Astrocyte of the spinal cord (primary cell): ENCODE measurements around the gene EDN2.

ENCODE experiments used
- DNase-seq: peaks from one replicate; pipeline ENCODE4 v3.0.0; 2011; ENCODE audit warnings: low read depth, low spot score
- H3K4me3 ChIP-seq: 2 replicates; pipeline ENCODE4 v1.5.1; 2011; ENCODE audit warnings: low read depth, mild to moderate bottlenecking, low read length, moderate library complexity
- CTCF ChIP-seq: IDR thresholded peaks from 2 replicates; pipeline ENCODE4 v1.5.1; 2012; ENCODE audit warnings: low read depth, mild to moderate bottlenecking, low read length, inconsistent platforms
- in situ Hi-C: cut with HindIII; loops from 2 replicates; pipeline ENCODE4 v1.10.0; 2017; ENCODE audit warnings: low sequenced_read_pairs

Gene EDN2

GRCh38 chr1:41523949-41524675 is 39.6 kb upstream of the EDN2 start:
- no peak overlapping the region for H3K4me3 ChIP-seq
- in situ Hi-C loops: no loop called here
- no peak for DNase-seq
- no peak for TF ChIP-seq CTCF

- DNase-seq: no peak
- in situ Hi-C loops: no loop called here
- no peak for TF ChIP-seq CTCF
- no peak overlapping the region for H3K4me3 ChIP-seq
These were observed 38.6 kb upstream of the EDN2 start for GRCh38 chr1:41523071-41523470.

- no peak overlapping the region for H3K4me3 ChIP-seq
- in situ Hi-C loops: no loop called here
- DNase-seq: no peak
- no peak for TF ChIP-seq CTCF
These were observed 37.3 kb upstream of the EDN2 start for GRCh38 chr1:41521766-41522165.

- no peak for TF ChIP-seq CTCF
- in situ Hi-C loops: no loop called here
- no peak for DNase-seq
These were observed 36.7 kb upstream of the EDN2 start for GRCh38 chr1:41520951-41521752.

GRCh38 chr1:41519667-41520066 is 35.2 kb upstream of the EDN2 start:
- in situ Hi-C loops: no loop called here
- no peak overlapping the region for H3K4me3 ChIP-seq
- no peak for DNase-seq
- no peak for TF ChIP-seq CTCF

More at GRCh38 chr1:41520951-41521752, 36.7 kb upstream of the EDN2 start:
- H3K4me3 ChIP-seq: no peak overlapping the region

- in situ Hi-C loops: no loop called here
- H3K4me3 ChIP-seq: no peak overlapping the region
- no peak for DNase-seq
- no peak for TF ChIP-seq CTCF
These were observed 34.0 kb upstream of the EDN2 start for GRCh38 chr1:41518471-41518870.
